ENCODE results near the gene SLC6A9.

Gene SLC6A9

GRCh38 chr1:43965316-43965715 is 65.9 kb downstream of the SLC6A9 start:
- no peak for DNase-seq

DNA sequence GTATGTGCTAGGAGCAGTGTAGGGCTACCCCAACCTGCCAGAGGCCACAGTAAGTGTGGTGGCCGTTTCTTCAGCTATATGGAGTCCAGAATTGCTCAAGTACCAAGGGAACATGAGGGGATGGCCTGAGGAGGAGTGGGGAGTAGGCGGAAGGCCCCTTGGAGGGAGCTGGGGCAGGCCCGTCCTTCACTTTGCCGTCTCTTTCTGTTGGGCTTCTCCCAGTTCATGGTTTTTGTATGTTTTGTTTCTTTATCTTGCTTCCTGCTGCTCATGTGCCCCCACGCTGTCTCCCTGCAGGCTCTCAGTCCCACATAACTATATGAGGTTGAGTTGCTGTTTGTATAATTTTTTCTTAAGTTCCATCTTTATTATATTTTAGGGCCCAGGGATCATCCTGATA is 67.4 kb downstream of the SLC6A9 start:
- no peak for DNase-seq

DNA sequence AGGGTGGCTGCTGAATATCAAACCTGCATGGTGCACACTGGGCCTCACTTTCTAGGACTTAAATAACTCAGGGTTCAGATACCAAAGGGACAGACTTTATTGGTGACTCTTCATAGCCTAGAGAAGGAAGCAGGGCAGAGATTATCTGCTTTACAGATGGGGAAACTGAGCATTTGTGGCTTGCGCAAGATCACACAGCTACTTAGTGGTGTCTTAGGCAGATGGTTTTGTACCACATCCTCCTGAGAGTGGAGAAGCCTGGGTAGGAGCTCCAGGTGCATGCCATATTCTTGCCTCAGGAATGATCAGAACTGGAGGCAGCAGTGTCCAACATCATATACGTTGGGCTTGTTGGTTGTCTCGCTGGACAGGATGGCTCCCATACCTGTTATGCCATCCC is 68.3 kb downstream of the SLC6A9 start:
- DNase-seq = no peak

DNA sequence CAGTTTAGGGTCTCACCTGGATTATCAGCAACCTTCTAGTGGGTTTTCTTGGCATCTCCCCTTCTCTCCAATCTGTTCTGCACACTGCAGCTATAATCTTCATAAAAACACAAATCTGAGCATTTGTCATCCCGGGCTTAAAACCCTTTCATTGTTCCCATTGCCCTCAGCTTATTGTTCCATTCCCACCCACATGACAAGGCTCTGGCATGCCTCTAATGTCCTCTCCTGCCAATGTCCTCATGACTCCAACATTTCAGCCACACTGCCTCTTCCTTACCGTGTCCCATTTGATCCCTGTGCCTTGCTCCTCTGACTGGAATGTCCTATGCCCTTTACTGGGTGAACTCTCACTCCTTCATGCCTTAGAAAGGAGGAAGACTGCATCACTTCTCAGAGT is 68.9 kb downstream of the SLC6A9 start:
- DNase-seq = no peak

DNA sequence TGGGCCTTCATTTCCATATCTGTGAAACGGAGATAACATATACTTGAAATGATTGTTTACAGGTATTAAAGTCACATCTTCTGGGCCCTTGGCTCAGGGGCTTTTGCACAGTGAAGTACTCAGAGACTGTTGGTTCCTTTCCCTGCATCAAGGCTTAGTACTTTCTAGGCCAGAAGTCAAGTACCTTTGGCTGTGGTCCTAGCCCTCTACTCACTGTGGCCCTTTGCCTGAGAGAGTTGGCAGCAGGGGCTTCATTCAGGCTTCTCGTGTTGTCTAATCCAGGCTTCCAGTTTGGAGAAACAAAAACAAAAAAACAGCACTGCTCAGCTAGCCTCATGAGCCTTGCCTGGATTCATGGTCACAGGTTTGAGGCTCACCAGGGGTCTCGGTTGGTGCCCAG is 69.6 kb downstream of the SLC6A9 start:
- no peak for DNase-seq

GRCh38 chr1:43960798-43961197 is 70.5 kb downstream of the SLC6A9 start:
- DNase-seq = no peak

DNA sequence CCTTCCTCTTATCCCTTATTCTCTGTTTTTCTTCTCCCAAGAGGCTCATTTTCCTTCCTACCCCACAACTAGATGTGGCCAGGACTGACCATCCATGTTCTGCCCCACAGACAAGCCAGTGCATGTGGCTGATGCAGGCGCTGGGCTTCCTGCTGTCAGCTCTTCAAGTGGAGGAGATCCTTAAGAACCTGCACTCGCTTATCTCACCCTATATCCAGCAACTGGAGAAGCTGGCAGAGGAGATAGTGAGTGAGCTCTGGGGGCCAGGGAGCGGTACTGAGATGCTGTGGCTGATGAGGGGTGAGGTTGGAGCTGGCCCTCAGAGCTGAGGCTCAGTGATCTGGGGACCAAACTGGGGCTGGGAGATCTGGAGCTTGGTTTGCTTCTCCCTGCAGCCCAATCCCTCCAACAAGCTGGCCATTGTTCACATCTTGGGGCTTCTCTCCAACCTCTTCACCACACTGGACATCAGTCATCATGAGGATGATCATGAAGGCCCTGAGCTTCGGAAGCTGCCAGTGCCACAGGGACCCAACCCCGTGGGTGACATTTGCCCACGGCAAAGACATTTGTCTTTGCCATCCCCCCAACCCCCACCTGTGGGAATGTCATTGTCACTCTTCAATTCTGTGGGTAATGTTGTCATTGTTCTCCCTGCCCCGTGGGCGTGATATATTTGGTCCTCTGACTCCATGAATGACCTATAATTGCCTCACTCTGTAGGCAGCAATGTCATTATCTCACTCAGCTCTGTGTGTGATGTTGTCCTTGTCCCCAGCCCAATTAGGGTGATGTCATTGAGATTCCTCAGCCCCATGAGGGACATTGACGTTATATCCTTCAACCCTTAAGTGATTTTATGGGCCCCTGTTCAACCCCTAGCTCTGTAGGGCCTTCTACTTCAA is 72.7 kb downstream of the SLC6A9 start:
- no peak for DNase-seq

- no peak for DNase-seq
These were observed 73.7 kb downstream of the SLC6A9 start for GRCh38 chr1:43957407-43958040.

DNA sequence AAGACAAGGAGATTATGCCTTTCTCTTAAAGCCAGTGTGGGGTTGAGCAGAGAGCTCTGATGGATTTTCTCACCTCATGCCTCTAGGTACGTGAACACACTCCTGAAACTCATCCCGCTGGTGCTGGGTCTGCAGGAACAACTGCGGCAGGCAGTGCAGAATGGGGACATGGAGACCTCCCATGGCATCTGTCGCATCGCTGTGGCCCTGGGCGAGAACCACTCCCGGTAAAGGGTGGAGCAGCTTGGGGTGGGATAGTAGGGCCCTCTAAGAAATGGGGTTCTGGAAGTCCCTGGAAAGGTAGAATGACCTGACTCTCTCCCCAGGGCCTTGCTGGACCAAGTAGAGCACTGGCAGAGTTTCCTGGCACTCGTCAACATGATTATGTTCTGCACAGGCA is 75.0 kb downstream of the SLC6A9 start:
- no peak for DNase-seq

DNA sequence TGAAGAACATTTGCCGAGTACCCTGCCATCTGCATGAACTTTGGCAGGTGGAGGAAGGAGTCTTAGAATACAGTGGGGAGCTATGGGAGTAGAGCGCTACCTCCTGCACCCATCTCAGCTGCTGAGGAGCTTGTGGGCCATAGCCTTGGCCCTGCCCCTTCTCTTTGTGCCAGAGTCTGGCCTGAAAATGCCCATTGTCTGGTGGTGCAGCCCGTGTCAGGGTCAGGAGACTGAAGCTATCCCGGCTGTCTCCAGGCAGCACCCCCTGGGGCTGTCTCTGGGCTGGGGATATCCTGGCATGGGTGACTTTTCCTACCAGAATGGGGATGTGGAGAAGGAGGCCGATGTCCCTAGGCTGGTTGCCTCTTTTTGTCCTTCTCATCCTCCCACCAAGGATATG is 77.2 kb downstream of the SLC6A9 start:
- DNase-seq = no peak

GRCh38 chr1:43953361-43953760 is 77.9 kb downstream of the SLC6A9 start:
- no peak for DNase-seq

DNA sequence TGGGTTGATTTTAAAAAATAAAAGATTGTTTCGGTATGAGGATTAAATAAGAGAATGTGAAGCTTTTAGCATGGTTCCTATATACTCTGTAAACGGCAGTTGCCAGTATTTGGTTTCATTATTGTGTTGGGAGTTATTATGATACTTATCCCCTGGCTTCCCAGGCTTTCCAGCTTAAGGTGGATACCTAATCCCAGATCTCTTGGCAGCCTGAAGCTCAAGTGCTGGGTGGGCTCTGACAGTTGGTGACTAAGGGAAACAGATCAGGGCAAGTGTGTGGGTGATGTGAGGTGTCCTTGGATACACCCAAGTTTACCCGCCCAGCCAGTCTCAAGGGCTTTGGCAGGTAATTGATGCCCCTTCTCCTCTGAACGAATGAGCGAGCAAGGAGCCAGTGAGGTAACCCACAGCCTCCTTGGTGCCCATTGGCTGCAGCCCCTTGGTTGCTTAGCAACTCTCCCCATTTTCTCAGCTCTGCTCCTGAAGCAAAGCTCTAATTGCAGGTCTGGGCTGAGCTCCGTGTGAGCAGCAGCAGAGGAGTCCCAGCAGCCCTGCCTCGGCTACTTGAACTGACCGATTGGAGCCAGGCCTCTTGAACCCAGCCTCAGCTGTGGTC is 78.4 kb downstream of the SLC6A9 start:
- DNase-seq = no peak

DNA sequence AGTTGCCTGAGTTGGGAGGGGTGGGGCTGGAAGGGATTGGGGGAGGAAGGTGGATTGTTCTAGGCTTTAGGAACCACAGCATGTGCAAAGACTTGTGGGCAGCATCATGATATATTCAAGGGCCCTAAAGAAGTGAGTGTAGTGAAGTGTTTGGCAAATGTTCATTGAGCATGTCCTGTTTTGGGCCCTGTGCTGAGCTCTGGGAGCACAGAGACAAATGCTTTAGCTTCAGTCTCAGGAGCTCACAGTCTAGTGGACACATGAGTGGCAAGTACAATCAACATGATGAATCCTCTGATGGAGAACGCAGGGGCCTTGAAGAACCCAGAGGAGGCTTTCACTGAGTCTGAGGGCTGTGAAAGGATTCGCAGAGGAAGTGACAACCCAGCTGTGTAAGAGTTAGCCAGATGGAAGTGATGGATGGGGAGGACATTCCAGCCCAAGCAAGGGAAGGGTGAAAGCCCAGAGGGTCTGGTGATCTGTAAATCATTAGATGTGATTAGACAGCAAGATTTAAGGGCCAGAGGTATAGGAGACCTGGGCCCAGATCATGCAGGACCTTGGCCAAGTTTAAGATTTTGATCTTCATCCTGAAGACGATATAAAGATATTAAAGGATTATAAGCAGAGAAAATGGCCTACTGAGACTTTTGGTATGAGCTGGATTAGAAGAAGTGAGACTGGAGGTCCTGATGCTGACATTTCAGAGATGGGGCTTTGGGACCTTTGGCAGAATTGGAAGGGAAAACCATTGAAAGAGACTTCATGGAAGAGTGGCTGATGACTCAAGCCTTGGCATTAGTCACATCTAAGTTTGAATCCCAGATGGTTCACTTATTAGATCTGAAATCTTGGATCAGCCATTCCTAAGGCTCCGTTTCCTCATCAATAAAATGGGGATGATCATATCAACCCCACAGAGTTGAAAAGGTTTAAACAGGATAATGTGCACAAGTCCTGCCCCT is 80.0 kb downstream of the SLC6A9 start:
- no peak for DNase-seq

DNA sequence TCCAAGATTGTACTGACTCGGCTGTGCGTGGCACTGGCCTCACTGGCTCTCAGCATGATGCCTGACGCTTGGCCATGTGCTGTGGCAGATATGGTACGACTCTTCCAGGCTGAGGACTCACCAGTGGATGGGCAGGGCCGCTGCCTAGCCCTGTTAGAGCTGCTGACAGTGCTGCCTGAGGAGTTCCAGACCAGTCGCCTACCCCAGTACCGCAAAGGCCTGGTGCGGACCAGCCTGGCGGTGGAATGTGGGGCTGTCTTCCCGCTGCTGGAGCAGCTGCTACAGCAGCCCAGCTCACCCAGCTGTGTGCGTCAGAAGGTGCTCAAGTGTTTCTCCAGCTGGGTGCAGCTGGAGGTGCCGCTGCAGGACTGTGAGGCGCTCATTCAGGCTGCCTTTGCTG is 81.6 kb downstream of the SLC6A9 start:
- no peak for DNase-seq

DNA sequence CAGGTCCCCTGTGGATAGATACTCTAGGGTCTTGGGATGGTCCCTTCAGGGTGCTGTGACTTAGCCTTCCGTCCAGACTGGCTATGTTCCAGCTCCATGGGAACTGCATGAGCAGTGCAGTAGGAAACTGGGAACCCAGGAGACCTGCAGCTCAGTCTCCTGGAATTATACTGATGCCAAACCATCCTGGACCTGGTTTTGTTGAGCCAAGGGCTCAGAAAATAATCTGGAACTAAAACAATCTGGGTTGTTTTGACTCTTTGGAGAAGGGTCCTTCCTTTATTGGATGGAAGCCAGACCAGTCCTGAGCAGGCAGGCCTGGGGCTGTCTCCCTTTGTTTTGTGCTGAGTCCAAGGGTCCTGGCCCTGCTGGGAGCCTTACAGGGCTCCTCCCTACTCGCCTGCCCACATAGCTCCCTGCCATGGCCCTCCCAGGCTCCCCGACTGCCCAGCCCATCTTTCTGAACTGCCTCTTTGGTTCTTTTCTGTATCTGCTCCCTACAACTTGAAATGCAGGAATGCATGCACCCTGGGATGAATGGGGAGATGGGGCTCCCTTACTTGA is 83.3 kb downstream of the SLC6A9 start:
- DNase-seq = no peak

- DNase-seq = no peak
These were observed 84.0 kb downstream of the SLC6A9 start for GRCh38 chr1:43947061-43947873.

All from CD4-positive, alpha-beta T cell treated with Interleukin-17A for 4 hours (primary cell).